HepG2 (cell line): Measurements from ENCODE around the gene HPCAL1. TPM values are rescaled to one million over a fixed set of nuclear protein-coding genes. Genes with fewer than 3 reads are reported as not detected.
A peak's percentile ranks its signal among the peaks of the same experiment; 100 is the strongest.

Experiments used
- ATF1 ChIP-seq: IDR thresholded peaks from 2 replicates; pipeline ENCODE4 v1.6.1; 2016; ENCODE audit warnings: mild to moderate bottlenecking, control low read depth
- CEBPB ChIP-seq: IDR thresholded peaks from 2 replicates; pipeline ENCODE4 v1.6.1; 2011; ENCODE audit warnings: low read depth, low read length, improper control_type of control experiment, borderline replicate concordance
- ELF4 ChIP-seq: sonication (generic); formaldehyde crosslinking; IDR thresholded peaks from 2 replicates; pipeline ENCODE4 v1.5.0; 2020; ENCODE audit warnings: missing genetic modification reagents, mild to moderate bottlenecking, moderate library complexity, borderline replicate concordance
- HCFC1 ChIP-seq: fragments of 150-350 bp; IDR thresholded peaks from 2 replicates; pipeline ENCODE4 v1.6.1; 2014; ENCODE audit warnings: low read depth, low read length
- HNF1B ChIP-seq: sonication (generic); formaldehyde crosslinking; IDR thresholded peaks from 2 replicates; pipeline ENCODE4 v1.5.1; 2020; ENCODE audit warnings: mild to moderate bottlenecking, moderate library complexity, missing genetic modification reagents
- HNRNPH1 ChIP-seq: fragments of 200-400 bp; formaldehyde crosslinking; optimal IDR thresholded peaks from 2 replicates; pipeline ENCODE3; 2017; ENCODE audit warnings: mild to moderate bottlenecking, low read depth, low read length
- MXD3 ChIP-seq: IDR thresholded peaks from 2 replicates; pipeline ENCODE4 v1.6.1; 2016; ENCODE audit warnings: mild to moderate bottlenecking, missing biosample characterization, missing genetic modification reagents
- RXRA ChIP-seq: sonication (generic); formaldehyde crosslinking; IDR thresholded peaks from 2 replicates; pipeline ENCODE4 v1.5.1; 2020; ENCODE audit warnings: missing genetic modification reagents
- SMYD3 ChIP-seq: sonication (generic); formaldehyde crosslinking; IDR thresholded peaks from 2 replicates; pipeline ENCODE4 v1.8.1; 2023; ENCODE audit warnings: mild to moderate bottlenecking, missing genetic modification reagents
- ZHX1 ChIP-seq: sonication (generic); formaldehyde crosslinking; IDR thresholded peaks from 2 replicates; pipeline ENCODE4 v1.8.1; 2022; ENCODE audit warnings: low read depth, mild to moderate bottlenecking, missing genetic modification reagents
- ZNF350 ChIP-seq: sonication (generic); formaldehyde crosslinking; IDR thresholded peaks from 2 replicates; pipeline ENCODE4 v1.4.0; 2020; ENCODE audit warnings: mild to moderate bottlenecking, low read depth, missing genetic modification reagents, borderline replicate concordance
- ZNF687 ChIP-seq: sonication (generic); formaldehyde crosslinking; IDR thresholded peaks from 2 replicates; pipeline ENCODE4 v1.5.1; 2020; ENCODE audit warnings: mild to moderate bottlenecking, missing genetic modification reagents, moderate library complexity
- polyA plus RNA-seq, 8 experiments: library from polyadenylated mRNA; depleted of rRNA in 3 of 8; stranded (reverse) in 7 of 8; unstranded in 1 of 8; fragments of >200 nt; fragmentation: Illumina TruSeq in 4 of 8; extraction: Trizol in 4 of 8; gene quantifications; 2 replicates each; pipeline versions ENCODE4 v1.2.1 to v1.2.3, GENCODE V29; 2011 to 2016; ENCODE audit warnings: low read depth in 4 of 8, missing spikeins in 1 of 8, mixed read lengths in 1 of 8; ENCODE audit not compliant: insufficient read depth in 1 of 8
- total RNA-seq, 5 experiments: library from RNA; depleted of rRNA; stranded (reverse); fragments of >200 nt; fragmentation: Illumina TruSeq; extraction: Trizol; gene quantifications; 2 replicates each; pipeline ENCODE4 v1.2.3, GENCODE V29; 2016; ENCODE audit warnings: low read depth in 1 of 5
- TF ChIP-seq, protein P1 (sequence below): sonication (generic); formaldehyde crosslinking; IDR thresholded peaks from 2 replicates; pipeline ENCODE4 v1.5.0; 2020; ENCODE audit warnings: mild to moderate bottlenecking, missing genetic modification reagents
- TF ChIP-seq, protein P2 (sequence below): sonication (generic); formaldehyde crosslinking; IDR thresholded peaks from 2 replicates; pipeline ENCODE4 v1.4.0; 2020; ENCODE audit warnings: missing genetic modification reagents

HPCAL1 gene
- total and polyA plus RNA-seq, 2 of the 13 experiments (the other 11 are each of a cell fraction or from before 2014, with no cell fraction given) = 29.5 to 29.9 TPM

DNA sequence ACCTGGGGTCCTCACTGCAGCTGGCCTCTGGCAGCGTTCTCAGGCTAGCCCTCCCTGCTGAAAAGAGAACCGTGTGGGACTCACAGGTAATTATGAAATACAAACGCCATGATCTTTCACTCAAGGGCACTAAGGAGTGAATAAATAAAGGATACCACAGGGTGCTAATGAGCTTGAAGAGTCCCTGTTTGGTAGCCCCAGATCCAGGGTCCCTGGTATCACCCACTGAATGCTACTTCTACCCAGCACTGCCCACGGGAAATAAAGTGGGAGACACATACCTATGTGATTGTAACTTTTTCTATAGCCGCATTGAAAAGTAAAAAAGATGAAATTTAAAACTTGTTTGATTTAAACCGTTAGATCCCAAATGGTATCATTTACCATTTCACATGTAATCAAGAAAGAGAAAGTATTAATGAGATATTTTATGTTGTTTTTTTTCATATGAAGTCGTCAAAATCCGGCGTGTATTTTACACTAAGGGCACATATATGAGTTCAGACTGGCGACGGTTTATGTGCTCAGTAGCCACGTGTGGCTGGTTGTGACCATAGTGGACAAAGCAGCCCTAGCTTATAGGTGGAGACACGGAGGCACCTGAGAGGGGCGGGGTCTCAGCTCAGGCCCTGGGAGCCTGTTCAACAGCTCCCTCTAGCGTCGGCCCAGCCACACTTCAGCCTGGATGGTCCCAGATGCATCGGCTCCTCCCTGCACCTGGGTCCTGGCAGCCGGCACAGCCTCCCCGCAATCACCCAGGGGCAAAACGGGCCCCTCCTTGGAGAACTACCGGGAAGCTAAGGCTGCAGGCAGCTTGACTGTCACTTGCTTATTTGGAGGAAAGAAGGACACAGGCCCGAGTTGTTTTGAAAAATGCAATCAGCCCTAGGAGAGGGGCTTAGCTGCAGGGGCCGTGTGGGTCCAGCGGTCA lies 106.2 kb downstream of the HPCAL1 start (continued):
- TF ChIP-seq, protein P1, sequence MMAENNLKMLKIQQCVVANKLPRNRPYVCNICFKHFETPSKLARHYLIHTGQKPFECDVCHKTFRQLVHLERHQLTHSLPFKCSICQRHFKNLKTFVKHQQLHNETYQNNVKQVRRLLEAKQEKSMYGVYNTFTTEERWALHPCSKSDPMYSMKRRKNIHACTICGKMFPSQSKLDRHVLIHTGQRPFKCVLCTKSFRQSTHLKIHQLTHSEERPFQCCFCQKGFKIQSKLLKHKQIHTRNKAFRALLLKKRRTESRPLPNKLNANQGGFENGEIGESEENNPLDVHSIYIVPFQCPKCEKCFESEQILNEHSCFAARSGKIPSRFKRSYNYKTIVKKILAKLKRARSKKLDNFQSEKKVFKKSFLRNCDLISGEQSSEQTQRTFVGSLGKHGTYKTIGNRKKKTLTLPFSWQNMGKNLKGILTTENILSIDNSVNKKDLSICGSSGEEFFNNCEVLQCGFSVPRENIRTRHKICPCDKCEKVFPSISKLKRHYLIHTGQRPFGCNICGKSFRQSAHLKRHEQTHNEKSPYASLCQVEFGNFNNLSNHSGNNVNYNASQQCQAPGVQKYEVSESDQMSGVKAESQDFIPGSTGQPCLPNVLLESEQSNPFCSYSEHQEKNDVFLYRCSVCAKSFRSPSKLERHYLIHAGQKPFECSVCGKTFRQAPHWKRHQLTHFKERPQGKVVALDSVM (CRISPR knock-in tag) = peak; percentile 62
- TF ChIP-seq HNRNPH1 = no peak
- no peak for TF ChIP-seq ELF4
- peak; percentile 58; the same call in 1 of the 2 replicates for TF ChIP-seq SMYD3 (CRISPR knock-in tag)
- no peak; the same call in 1 of the 2 replicates for TF ChIP-seq HCFC1
- TF ChIP-seq, protein P2, sequence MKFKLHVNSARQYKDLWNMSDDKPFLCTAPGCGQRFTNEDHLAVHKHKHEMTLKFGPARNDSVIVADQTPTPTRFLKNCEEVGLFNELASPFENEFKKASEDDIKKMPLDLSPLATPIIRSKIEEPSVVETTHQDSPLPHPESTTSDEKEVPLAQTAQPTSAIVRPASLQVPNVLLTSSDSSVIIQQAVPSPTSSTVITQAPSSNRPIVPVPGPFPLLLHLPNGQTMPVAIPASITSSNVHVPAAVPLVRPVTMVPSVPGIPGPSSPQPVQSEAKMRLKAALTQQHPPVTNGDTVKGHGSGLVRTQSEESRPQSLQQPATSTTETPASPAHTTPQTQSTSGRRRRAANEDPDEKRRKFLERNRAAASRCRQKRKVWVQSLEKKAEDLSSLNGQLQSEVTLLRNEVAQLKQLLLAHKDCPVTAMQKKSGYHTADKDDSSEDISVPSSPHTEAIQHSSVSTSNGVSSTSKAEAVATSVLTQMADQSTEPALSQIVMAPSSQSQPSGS (CRISPR knock-in tag) = peak; percentile 85
- TF ChIP-seq ATF1 = no peak
- TF ChIP-seq ZNF350 (CRISPR knock-in tag) = peak; percentile 60; the same call in 1 of the 2 replicates
- TF ChIP-seq HNF1B (CRISPR knock-in tag) = peak; percentile 43; the same call in 1 of the 2 replicates
- peak; percentile 72 for TF ChIP-seq MXD3 (CRISPR knock-in tag)
- peak; percentile 63; the same call in 1 of the 2 replicates for TF ChIP-seq RXRA
- TF ChIP-seq CEBPB = no peak
- TF ChIP-seq ZNF687 (CRISPR knock-in tag) = peak; percentile 84
- TF ChIP-seq ZHX1 (CRISPR knock-in tag) = 0 out of 2 replicates have a peak, but pooled peaks have one; percentile 20
